ENCODE measurements around the gene CLEC4F. TPM values are rescaled to one million over a fixed set of nuclear protein-coding genes. Genes with fewer than 3 reads are reported as not detected.

CLEC4F gene
- total RNA-seq, 1 donor from 2014 or later = not detected

DNA sequence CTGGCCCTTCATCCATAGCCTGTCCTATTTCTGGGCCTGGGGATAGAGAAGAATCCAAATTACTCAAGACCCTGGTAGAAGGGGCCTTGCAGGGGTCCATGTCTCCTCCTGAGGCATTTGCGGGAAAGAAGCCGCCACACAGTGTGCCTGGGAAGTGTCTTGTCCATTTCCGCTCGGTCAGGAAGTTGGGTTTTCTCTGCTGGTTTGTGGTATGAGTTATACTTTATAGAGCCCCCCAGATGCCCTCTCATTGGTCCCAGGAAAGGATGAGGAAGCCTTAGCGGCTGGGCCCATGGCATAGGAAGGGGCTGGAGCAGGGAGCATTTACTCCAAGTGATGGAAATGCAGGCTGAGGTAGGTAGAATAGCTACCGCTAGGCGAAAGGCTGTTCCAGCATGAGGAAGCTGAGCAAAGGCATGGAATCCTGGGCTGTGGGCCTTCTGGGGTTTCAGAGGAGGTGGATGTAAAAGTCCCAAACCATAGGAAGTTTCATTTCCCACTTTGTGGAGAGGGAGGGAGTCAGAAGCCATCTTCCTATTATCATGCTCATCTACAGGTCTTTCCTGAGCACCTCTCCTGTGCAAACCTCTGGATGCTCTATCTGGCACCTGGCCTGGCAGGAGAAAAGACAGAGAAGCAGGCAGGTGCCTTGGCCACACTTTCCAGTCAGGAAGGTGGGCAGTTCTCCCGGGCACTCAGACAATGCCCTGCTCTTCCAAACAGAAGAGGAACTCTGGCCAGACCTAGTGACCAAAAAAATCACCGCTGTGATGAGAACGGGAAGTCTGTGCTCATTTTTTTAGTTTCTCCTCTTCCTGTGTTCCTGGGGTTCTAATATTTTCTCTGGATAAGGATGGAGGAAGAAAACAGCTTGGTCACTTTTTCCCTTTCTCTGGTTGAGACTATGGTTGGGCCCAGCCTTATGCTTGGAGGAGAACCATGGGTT lies 17.9 kb upstream of the CLEC4F start:
- Histone ChIP-seq H3K27me3 (ENCODE audit: control insufficient read depth in 3 of 3, insufficient read depth in 3 of 3, low read length in 3 of 3) (peaks cover 3 to 13% (median 12%) of the 10 kb centered on the region in 3 donors), H3K9me3 (ENCODE audit: control insufficient read depth in 3 of 3, low read length in 3 of 3) (peaks cover 0 to 2% (median 0%) of the 10 kb centered on the region in 3 donors), H3K4me3 (ENCODE audit: low read length in 3 of 3) (no peak overlapping the region), H3K4me1 (ENCODE audit: control insufficient read depth in 3 of 3, insufficient read depth in 3 of 3, low read length in 3 of 3) (no peaks in the 10 kb centered on the region), H3K9ac (ENCODE audit: low read depth in 1 of 3, low read length in 3 of 3) (no peak overlapping the region), H3K36me3 (ENCODE audit: control insufficient read depth in 3 of 3, insufficient read depth in 3 of 3, low read length in 3 of 3) (no peaks in the 10 kb centered on the region), H3K27ac (ENCODE audit: low read depth, low read length) (no peak overlapping the region)

DNA sequence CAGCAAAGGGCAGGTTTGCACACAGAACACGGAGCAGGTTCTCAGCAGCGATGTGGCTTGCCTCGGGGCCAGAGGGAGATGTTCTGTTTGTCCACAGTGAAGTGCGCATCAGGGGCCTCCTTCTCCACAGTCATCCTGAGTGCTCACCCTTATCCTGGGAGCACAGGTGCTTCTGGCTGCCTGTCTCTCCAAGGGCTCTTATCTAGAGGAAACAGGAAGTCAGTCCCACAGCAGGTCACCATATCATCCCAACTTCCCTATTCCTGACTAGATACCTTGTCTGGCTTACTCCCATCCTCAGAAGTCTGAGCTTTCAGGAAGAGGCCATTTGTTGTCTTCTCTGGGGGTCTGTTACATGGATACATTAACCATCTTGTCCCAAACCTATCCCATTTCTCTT lies 15.2 kb upstream of the CLEC4F start, which contains the start of gene CD207:
TSS of gene CD207 (minus strand) at position 174 of the 400 bp plus-strand sequence. CDS start at position 134, 40 bp downstream.
- no peaks in the 10 kb centered on the region for H3K36me3 ChIP-seq (ENCODE audit: control insufficient read depth in 3 of 3, insufficient read depth in 3 of 3, low read length in 3 of 3)
- no peak within 1 kb of the TSS for H3K4me3 ChIP-seq (ENCODE audit: low read length in 3 of 3)

DNA sequence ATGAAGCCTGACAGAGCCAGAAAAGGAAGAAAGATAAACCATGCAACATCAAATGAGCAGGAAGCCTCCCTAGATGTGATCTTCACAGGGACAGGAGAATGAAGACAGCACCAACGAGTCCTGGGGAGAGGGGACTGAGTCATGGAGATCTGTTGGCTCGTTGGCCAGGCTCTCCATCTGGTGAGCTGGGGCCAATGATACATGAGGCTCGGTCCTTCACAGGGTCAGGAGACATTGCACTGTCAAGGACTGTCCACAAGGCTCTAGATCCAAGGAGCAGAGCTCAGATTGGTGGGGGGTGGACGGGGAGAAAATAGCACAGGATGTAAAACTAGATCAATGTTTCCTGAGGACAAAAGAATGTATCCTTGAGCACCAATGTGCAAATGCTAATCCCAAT lies 14.5 kb upstream of the CLEC4F start:
- H3K4me3 ChIP-seq (ENCODE audit: low read length in 3 of 3) = no peak overlapping the region
- peaks cover 0 to 10% (median 5%) of the 10 kb centered on the region in 3 donors for H3K27me3 ChIP-seq (ENCODE audit: control insufficient read depth in 3 of 3, insufficient read depth in 3 of 3, low read length in 3 of 3)
- H3K27ac ChIP-seq (ENCODE audit: low read depth, low read length) = no peak overlapping the region
- H3K4me1 ChIP-seq (ENCODE audit: control insufficient read depth in 3 of 3, insufficient read depth in 3 of 3, low read length in 3 of 3) = no peaks in the 10 kb centered on the region
- no peaks in the 10 kb centered on the region for H3K36me3 ChIP-seq (ENCODE audit: control insufficient read depth in 3 of 3, insufficient read depth in 3 of 3, low read length in 3 of 3)
- H3K9me3 ChIP-seq (ENCODE audit: control insufficient read depth in 3 of 3, low read length in 3 of 3) = peaks cover 0 to 2% (median 0%) of the 10 kb centered on the region in 3 donors
- no peak overlapping the region for H3K9ac ChIP-seq (ENCODE audit: low read depth in 1 of 3, low read length in 3 of 3)

More for the DNA sequence above, 15.2 kb upstream of the CLEC4F start, which contains the start of gene CD207:
- Histone ChIP-seq H3K4me1 (ENCODE audit: control insufficient read depth in 3 of 3, insufficient read depth in 3 of 3, low read length in 3 of 3) (no peaks in the 10 kb centered on the region), H3K27ac (ENCODE audit: low read depth, low read length) (no peak within 1 kb of the TSS), H3K27me3 (ENCODE audit: control insufficient read depth in 3 of 3, insufficient read depth in 3 of 3, low read length in 3 of 3) (peaks cover 0 to 10% (median 5%) of the 10 kb centered on the region in 3 donors), H3K9me3 (ENCODE audit: control insufficient read depth in 3 of 3, low read length in 3 of 3) (peaks cover 0 to 2% (median 0%) of the 10 kb centered on the region in 3 donors), H3K9ac (ENCODE audit: low read depth in 1 of 3, low read length in 3 of 3) (no peak within 1 kb of the TSS)

DNA sequence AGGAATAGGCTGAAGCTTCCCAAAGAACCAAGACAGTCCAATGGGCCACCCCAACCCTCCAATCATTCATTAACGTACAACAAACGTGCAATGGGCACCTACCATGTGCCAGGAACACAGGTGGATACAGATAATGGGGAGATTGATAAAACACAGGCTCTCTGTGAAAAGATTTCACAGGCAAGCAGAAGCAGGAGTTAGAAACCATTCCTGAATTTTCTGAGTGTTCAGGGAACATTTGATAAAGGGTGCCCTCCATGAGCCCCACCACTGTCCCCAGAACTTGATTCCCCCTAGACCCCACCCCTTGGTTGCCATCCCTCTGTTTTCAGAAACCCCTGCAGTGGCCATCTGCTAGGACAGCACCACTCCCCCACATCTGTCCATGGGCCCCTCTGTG lies 13.7 kb upstream of the CLEC4F start:
- Histone ChIP-seq H3K4me3 (ENCODE audit: low read length in 3 of 3) (no peak overlapping the region), H3K4me1 (ENCODE audit: control insufficient read depth in 3 of 3, insufficient read depth in 3 of 3, low read length in 3 of 3) (peaks cover 3 to 7% (median 3%) of the 10 kb centered on the region in 3 donors), H3K36me3 (ENCODE audit: control insufficient read depth in 3 of 3, insufficient read depth in 3 of 3, low read length in 3 of 3) (no peaks in the 10 kb centered on the region), H3K9ac (ENCODE audit: low read depth in 1 of 3, low read length in 3 of 3) (no peak overlapping the region), H3K27ac (ENCODE audit: low read depth, low read length) (no peak overlapping the region), H3K27me3 (ENCODE audit: control insufficient read depth in 3 of 3, insufficient read depth in 3 of 3, low read length in 3 of 3) (peaks cover 0 to 10% (median 5%) of the 10 kb centered on the region in 3 donors), H3K9me3 (ENCODE audit: control insufficient read depth in 3 of 3, low read length in 3 of 3) (peaks cover 0 to 2% (median 0%) of the 10 kb centered on the region in 3 donors)

DNA sequence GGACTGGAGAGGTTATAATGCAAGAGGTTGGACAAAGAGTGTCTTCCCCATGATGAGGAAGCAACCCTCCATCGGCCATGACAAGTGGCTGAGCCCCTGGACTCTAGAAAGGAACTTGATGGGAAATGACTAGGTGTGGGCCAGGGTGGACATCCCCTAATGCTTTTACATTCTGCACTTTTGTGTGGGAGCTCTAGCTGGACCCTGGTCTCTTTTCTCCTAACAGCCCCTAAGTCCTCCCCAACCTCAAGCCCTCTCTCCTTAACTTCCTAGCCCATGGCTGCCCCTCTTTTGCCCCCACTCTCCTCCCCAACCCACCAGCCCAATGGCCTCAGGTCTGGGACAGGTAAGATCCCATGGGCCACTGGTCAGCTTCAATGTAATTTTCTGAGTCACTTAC lies 12.8 kb upstream of the CLEC4F start:
- Histone ChIP-seq H3K27me3 (ENCODE audit: control insufficient read depth in 3 of 3, insufficient read depth in 3 of 3, low read length in 3 of 3) (peaks cover 0 to 10% (median 5%) of the 10 kb centered on the region in 3 donors), H3K27ac (ENCODE audit: low read depth, low read length) (no peak overlapping the region), H3K9ac (ENCODE audit: low read depth in 1 of 3, low read length in 3 of 3) (no peak overlapping the region), H3K4me3 (ENCODE audit: low read length in 3 of 3) (no peak overlapping the region), H3K4me1 (ENCODE audit: control insufficient read depth in 3 of 3, insufficient read depth in 3 of 3, low read length in 3 of 3) (peaks cover 3 to 11% (median 4%) of the 10 kb centered on the region in 3 donors), H3K36me3 (ENCODE audit: control insufficient read depth in 3 of 3, insufficient read depth in 3 of 3, low read length in 3 of 3) (no peaks in the 10 kb centered on the region), H3K9me3 (ENCODE audit: control insufficient read depth in 3 of 3, low read length in 3 of 3) (peaks cover 0 to 2% (median 0%) of the 10 kb centered on the region in 3 donors)

DNA sequence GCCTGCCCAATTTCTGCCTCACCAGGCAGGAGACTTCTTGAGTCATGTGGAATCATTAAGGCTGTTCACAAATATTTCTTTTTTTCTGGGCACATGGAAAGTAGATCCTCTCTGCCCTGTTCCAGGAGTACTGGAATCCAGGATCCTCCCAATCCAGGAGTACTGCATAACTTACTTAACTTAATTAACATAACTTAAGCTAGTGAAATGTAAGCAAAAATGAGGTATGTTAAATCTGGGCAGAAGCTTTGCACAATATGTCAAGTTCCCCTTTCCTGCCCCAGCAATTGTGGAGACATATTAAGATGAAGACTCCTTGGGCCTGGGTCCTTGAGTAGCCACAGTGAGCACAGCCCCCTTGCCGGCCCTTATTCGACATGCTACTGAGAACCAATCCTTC lies 12.0 kb upstream of the CLEC4F start:
- H3K9ac ChIP-seq (ENCODE audit: low read depth in 1 of 3, low read length in 3 of 3) = no peak overlapping the region
- no peak overlapping the region for H3K27ac ChIP-seq (ENCODE audit: low read depth, low read length)
- no peak overlapping the region for H3K4me3 ChIP-seq (ENCODE audit: low read length in 3 of 3)
- peaks cover 0 to 10% (median 5%) of the 10 kb centered on the region in 3 donors for H3K27me3 ChIP-seq (ENCODE audit: control insufficient read depth in 3 of 3, insufficient read depth in 3 of 3, low read length in 3 of 3)
- H3K9me3 ChIP-seq (ENCODE audit: control insufficient read depth in 3 of 3, low read length in 3 of 3) = peaks cover 0 to 2% (median 0%) of the 10 kb centered on the region in 3 donors
- H3K4me1 ChIP-seq (ENCODE audit: control insufficient read depth in 3 of 3, insufficient read depth in 3 of 3, low read length in 3 of 3) = peaks cover 3 to 14% (median 6%) of the 10 kb centered on the region in 3 donors
- no peaks in the 10 kb centered on the region for H3K36me3 ChIP-seq (ENCODE audit: control insufficient read depth in 3 of 3, insufficient read depth in 3 of 3, low read length in 3 of 3)

DNA sequence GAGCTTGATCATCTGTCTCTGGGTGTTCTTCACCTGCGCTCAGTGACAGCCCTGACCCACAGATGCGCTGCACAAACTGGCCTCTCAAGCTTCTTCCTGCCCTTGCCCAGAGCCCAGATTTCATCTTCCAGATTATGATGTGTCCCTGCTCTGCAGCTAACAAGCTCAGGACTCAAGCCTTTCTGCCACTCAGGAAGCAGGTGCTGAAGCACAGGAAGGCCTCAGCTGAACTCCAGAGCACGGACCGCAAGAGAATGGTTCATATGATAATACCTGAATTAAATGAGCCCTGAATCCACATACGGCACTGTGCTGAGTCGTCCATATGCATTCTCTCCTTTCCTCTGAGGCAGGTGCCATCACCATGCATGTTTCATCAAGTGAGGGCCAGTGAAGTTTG lies 11.5 kb upstream of the CLEC4F start:
- peaks cover 0 to 10% (median 5%) of the 10 kb centered on the region in 3 donors for H3K27me3 ChIP-seq (ENCODE audit: control insufficient read depth in 3 of 3, insufficient read depth in 3 of 3, low read length in 3 of 3)
- H3K36me3 ChIP-seq (ENCODE audit: control insufficient read depth in 3 of 3, insufficient read depth in 3 of 3, low read length in 3 of 3) = no peaks in the 10 kb centered on the region
- H3K27ac ChIP-seq (ENCODE audit: low read depth, low read length) = no peak overlapping the region
- no peak overlapping the region for H3K9ac ChIP-seq (ENCODE audit: low read depth in 1 of 3, low read length in 3 of 3)
- H3K4me1 ChIP-seq (ENCODE audit: control insufficient read depth in 3 of 3, insufficient read depth in 3 of 3, low read length in 3 of 3) = peaks cover 3 to 14% (median 6%) of the 10 kb centered on the region in 3 donors
- H3K9me3 ChIP-seq (ENCODE audit: control insufficient read depth in 3 of 3, low read length in 3 of 3) = peaks cover 0 to 2% (median 0%) of the 10 kb centered on the region in 3 donors
- no peak overlapping the region for H3K4me3 ChIP-seq (ENCODE audit: low read length in 3 of 3)

DNA sequence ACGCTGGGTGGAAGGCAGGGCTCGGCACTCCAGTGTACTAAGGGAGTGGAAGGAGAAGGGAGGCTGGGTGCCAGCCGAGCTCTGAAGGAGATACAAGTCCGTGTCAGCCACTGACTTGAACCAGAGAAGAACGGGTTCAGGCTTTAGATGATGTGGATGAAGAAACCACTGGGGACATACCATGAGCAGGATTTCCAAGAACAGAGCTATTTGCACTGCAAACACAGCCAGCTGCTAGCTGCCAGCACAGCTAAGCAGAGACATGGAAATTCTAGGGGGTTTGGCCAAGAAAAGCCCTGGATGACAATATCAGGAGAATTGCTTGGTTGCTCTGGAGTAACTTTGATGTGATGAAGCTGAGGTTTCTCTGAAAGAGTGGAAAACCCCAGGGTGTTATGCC lies 10.0 kb upstream of the CLEC4F start:
- Histone ChIP-seq H3K36me3 (ENCODE audit: control insufficient read depth in 3 of 3, insufficient read depth in 3 of 3, low read length in 3 of 3) (no peaks in the 10 kb centered on the region), H3K9ac (ENCODE audit: low read depth in 1 of 3, low read length in 3 of 3) (no peak overlapping the region), H3K27ac (ENCODE audit: low read depth, low read length) (no peak overlapping the region), H3K4me3 (ENCODE audit: low read length in 3 of 3) (no peak overlapping the region), H3K9me3 (ENCODE audit: control insufficient read depth in 3 of 3, low read length in 3 of 3) (peaks cover 0 to 2% (median 0%) of the 10 kb centered on the region in 3 donors), H3K4me1 (ENCODE audit: control insufficient read depth in 3 of 3, insufficient read depth in 3 of 3, low read length in 3 of 3) (peaks cover 3 to 14% (median 6%) of the 10 kb centered on the region in 3 donors), H3K27me3 (ENCODE audit: control insufficient read depth in 3 of 3, insufficient read depth in 3 of 3, low read length in 3 of 3) (peaks cover 0 to 7% (median 3%) of the 10 kb centered on the region in 3 donors)

DNA sequence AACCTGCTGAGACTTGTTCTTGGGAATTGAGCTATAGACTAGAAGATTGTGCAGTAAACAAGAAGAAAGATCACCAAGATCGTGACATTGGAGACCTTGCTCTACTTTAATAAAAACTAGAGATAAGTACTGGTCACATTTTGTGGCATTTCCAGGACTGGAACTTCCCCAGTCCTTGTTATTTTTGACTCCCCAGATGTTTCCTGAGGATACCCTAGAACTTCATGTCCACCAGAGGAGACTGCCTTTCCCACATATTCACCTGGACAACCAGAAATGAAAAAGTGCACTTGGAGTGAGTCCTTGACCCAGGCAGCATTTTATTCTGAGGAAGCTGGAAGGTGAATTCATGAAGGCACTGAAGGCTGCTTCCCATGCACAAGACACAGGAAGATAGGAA lies 9.5 kb upstream of the CLEC4F start:
- peaks cover 3 to 14% (median 6%) of the 10 kb centered on the region in 3 donors for H3K4me1 ChIP-seq (ENCODE audit: control insufficient read depth in 3 of 3, insufficient read depth in 3 of 3, low read length in 3 of 3)
- peaks cover 0 to 2% (median 0%) of the 10 kb centered on the region in 3 donors for H3K9me3 ChIP-seq (ENCODE audit: control insufficient read depth in 3 of 3, low read length in 3 of 3)
- H3K27ac ChIP-seq (ENCODE audit: low read depth, low read length) = no peak overlapping the region
- no peak overlapping the region for H3K4me3 ChIP-seq (ENCODE audit: low read length in 3 of 3)
- H3K36me3 ChIP-seq (ENCODE audit: control insufficient read depth in 3 of 3, insufficient read depth in 3 of 3, low read length in 3 of 3) = no peaks in the 10 kb centered on the region
- no peak overlapping the region for H3K9ac ChIP-seq (ENCODE audit: low read depth in 1 of 3, low read length in 3 of 3)
- H3K27me3 ChIP-seq (ENCODE audit: control insufficient read depth in 3 of 3, insufficient read depth in 3 of 3, low read length in 3 of 3) = peaks cover 0 to 4% (median 2%) of the 10 kb centered on the region in 3 donors
